Stimulated activated CD8-positive, alpha-beta memory T cell treated with anti-CD3 and anti-CD28 coated beads, Interleukin-7, amount 100 ng/mL, for 24 hours (primary cell): ENCODE data around the gene MIPEP.

Source experiments
- DNase-seq: peaks from one replicate; pipeline ENCODE4 v3.0.0-alpha.2; 2020; ENCODE audit warnings: low read depth

MIPEP gene

DNA sequence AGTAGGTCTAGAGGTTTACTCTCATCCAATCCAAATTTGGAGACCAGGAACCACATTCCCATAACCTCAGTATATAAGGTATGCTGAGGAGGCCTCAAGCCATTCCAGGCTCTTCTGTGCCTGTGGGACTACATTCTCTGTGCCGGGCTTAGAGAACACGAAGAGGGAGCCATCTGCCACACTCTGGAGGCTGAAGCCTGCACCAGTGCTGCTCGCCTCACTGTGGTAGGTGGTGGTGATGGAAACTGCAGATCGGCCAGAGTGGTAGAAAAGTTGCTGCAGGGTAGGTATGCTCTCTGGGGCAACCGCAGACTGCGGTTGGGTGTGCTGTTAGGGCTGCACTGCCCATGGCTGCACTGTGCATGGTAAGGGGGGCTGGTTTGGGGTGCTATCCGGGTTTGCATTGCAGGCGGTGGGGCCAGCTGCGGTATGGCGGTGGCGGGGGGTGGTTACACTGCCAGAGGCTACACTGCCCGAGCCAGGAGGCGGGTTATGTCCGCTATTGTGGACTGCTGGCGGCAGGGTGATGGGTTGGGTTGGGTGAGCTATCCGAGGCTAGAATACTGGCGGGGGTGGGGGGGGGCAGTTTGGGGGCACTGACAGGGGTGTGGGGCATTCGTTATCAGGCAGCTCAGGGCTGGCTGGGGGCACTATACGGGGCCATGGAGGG, 174.0 kb downstream of the MIPEP start:
- no peak for DNase-seq

DNA sequence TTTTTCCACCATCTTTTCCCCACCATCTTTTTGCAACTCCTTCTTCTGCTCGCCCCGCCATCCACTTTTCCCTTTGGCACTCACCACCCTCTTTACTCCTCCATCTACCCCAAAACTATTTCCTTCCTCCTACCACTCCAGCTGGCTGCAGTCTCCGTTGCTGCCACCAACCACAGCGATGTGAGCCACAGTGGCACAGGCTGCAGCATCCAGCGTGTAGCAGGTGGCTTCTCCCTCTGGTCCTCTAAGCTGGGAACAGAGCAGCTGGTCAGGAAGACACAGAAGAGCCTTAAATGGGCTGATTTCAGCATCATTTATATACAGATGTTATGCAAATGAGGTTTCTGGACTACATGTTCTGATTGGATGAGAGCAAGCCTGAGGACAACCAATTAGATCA, 174.5 kb downstream of the MIPEP start:
- DNase-seq: no peak

DNA sequence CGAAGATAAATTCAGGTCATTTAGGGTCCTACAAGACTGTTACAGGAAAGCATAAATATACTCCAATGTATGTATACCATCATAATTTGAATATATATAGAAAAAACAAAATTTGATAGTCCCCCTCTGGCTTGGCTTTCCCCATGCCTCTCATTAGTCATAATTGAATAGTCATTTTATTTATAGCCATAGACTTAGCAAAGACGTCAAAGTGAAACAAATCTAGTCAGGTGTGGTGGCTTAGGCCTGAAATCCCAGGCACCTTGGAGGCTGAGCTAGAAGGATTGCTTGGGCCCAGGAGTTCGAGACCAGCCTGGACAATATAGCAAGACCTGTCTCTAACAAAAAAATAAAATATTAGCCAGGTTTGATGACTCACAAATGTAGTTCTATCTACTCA, 177.8 kb downstream of the MIPEP start:
- DNase-seq: no peak

DNA sequence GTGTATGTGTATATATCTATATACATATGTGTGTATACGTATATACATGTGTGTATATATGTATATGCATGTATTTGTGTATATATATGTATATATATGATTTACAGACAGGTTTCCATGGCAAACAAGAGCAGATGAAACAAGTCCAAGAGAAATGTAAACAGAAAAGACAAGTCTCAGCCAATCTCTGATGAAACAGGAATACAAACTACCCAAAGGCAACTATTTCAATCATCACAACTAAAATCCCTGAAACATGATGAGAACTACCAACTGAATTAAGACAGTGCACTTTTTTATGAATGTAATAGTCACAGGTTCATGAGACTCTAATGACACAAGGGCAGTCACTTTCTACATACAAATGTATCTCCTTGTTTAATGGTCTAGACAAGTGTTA, 178.8 kb downstream of the MIPEP start:
- DNase-seq: no peak

DNA sequence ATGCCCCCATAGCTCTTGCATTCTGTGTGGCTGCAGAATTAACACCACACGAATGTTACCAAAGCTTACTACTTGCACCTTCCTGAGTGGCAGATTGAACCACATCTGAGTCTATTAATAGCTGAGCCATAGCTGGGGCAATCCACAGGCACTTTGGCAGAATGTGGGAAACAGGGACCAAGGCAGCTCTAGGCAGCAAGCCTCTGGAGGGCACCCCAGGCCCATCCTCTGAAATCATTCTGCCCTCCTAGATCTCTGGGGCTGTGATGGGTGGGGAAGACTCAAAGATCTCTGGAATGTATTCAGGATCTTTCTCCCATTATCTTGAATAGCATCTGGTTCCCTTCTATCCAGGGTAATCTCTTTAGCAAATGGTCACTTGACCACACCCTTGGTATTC, 179.7 kb downstream of the MIPEP start:
- no peak for DNase-seq

DNA sequence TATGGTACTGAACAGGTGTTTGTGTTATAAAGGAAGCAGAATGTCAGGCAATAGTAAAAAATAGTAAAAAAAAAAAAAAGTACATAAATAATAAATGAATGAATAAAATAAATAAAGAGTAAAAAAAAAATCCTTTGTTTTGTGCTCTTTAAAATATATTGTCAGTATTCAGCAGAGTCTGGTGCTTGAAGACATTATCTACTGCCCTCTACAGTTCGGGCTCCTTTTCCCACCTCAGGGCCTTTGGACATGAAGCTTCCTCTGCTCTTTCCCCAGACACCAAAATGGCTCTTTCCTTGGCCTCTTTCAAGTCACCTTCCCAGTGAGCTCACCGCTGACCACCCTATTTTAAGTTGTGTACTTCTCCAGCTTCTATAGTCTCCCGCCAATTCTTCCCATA, 181.5 kb downstream of the MIPEP start:
- no peak for DNase-seq

DNA sequence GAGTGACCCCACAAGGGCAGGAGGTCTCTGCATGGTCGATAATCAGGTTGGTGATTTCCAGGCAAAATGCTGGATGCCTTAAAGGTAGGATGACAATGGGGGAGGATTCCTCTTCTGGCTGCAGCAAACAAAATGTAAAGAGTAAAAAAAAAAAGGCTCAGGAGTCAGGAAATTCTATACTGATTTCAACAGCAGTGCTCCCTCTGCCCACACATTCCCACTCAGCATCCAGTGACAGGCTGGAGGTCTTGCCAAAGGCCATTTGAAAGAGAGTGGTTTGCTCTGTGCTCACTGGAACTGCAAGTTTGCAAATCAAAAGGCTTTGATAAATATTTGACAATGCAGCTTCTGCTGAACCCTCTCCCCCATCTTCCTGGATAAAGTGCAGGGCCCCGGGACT, 183.6 kb downstream of the MIPEP start:
- no peak for DNase-seq

DNA sequence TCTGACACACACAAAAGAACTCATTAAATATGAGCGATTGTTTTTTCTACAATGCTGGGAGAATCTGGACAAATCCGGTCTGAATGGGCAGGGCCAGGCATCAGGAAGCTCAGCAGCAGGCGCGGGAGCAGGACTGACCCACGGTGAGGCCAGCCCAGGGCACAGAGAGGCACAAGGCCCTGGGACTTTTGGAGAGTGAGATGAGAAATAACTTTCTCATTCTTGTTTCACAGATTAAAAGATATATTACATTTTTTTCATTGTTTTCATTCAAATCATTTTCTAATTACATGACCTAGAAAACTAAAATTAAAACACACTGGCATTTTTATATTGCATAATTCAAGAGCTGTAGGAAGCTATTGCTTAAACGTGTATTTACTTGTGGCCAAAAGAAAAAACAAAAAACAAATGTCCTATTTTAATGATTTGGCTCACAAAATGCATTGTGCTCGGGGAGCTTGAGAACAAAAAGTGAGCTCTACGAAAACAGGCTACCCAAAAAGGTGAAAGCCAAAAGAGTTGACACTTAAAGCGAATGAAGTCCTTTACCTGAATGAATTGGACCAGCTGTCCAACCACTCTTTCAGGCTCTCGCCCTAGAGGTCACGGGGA, 185.8 kb downstream of the MIPEP start:
- no peak for DNase-seq

DNA sequence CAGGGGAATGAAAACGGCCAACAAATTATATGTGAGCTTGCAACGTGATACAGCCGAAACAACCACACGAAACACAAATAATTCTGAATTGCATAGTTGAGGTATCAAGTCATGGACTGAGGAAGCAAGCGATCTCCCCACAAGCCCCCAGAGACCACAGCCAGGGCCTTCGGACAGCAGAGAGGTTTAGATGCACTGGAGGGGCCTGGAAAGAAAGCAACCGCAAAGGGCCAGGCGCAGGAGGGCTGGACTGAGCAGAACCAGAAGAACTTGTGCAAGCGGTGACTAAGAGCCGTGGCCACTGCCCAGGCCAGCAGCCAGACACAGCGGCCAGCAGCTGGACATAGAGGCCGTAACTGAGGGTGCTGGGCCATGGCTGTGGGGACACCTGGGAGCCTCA, 187.6 kb downstream of the MIPEP start:
- DNase-seq: no peak

DNA sequence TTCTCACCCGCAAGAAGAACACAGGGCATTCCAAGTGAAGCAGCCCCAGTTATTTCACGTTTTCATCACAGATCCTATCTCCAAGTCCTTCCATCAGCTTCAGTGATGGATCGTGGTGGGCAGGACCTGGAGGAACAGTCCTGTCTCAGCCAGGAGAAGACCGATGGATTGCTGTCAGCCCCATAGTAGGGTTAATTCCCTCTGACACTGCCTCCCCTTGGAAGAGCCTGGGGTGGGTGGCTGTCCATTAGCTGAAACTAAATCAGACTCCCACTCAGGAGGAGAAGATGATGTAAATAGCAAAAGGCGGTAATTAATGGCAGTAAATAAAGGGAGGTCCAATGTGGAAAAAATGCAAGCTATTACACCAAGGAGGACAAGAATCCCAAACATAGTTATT, 188.0 kb downstream of the MIPEP start:
- DNase-seq: no peak

DNA sequence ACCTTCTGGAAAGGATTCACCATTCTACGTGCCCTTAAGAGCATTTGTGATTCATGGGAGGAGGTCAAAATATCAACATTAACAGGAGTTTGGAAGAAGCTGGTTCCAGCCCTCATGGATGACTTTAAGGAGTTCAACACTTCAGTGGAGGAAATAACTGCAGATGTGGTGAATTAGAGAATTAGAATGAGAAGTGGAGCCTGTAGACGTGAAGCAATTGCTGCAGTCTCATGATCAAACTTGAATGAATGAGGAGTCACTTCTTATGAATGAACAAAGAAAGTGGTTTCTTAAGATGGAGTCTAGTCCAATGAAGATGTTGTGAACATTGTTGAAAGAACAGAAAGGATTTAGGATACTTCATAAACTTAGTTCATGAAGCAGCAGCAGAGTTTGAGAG, 189.9 kb downstream of the MIPEP start:
- no peak for DNase-seq

DNA sequence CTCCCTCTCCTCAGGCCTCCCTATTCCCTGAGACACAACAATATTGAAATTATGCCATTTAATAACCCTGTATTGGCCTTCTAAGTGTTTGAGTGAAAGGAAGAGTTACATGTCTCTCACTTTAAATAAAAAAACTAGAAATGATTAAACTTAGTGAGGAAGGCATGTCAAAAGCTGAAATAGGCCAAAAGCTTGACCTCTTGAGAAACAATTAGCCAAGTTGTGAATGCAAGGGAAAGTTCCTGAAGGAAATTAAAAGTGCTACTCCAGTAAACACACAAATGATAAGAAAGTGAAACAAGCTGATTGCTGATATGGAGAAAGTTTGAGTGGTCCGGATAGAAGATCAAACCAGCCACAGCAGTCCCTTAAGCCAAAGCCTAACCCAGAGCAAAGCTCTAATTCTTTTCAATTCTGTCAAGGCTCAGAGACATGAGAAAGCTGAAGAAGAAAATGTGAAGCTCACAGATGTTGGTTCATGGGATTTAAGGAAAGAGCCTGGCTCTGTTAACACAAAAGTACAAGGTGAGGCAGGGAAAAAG, 191.4 kb downstream of the MIPEP start:
- no peak for DNase-seq

DNA sequence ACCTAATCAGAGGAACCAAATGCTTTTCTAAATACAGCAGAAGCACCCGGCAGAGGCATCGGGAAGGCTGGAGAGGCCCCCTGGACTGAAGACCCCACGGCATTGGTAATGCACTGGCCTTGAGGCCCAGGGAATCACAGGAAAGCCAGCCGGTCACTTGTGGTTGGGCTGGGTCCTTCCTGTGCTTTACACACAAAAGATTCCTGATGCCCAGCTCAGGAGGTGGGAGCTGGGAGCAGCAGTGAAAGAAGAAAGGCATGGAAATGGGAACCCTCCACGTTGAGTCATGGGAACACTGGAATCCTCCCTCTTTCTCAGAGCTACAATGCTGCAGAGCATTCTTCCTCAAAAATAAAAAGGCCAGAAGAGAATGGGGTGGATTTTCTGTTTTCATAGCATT, 192.6 kb downstream of the MIPEP start:
- no peak for DNase-seq

DNA sequence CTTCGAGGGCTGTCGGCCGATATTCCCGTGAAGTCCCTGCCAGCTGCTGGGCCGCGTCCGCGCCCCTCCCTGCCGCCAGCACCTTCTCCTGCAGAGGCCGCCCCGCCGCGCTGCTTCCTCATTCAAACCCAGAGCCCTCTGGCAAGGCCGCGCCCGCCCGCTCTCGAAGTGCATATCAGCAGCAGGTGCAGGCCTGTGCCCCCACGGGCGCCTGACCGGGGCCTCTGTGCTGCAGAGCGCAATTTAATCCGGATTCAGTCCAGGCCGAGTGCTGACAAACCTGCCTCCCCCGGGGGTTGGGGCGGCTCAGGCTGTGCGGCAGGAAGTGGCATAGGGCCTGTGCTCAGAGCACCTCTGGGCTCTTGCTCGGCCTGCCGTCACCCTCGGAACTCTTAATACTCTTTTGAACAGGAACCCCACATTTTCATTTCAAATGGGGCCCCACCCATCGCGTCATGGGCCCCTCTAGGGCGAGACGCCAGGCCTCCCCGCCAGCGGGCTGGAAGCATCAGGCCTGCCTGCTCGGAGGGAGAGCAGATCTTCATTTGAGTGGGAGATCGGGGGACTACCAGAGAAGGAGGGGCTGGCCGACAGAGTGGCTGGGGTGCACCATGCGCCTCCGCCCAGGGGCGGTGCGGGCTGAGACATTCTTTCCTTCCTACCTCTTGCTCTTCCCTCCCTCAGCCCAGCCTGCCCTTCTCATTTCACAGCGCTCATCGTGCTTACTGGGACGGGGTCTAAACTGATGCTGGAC, 193.3 kb downstream of the MIPEP start:
- peak; percentile 27 for DNase-seq

DNA sequence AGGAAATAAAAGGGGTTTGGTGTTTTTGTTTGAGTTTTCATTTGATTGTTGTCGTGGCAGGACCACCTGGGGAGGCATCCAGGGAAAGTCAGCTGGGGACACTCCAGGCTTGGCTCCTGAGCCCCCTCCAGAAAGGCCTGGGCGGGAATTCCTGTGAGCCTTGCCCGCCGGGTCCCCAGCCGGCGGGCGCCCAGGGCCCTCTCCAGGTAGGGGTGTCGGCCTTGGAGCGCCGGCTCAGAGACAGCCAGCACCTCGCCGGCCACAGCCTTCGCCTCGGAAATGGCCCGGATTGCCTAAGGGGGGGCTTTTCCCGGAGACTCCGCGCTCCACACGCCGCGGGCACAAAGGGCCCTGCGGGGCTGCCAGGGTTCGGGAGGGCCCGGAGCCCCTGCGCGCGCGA, 194.0 kb downstream of the MIPEP start:
- DNase-seq: no peak

DNA sequence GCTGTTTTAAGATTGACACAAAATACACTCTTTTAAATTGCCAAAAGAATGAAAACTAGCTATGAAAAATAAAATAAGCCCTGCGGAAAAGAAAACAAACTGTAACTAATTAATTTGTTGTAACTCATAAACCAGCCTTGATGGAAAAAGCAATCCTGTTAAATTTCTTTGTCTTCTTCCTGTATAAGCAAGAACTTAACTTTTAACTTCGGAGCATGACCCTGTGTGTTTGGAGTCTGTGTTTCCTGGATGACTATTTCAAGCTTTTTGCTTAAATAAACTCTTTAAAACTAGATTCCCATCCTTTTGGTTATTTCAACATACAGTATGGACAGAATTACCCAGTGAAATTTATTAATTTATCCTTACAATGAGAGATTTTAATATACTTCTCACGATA, 196.4 kb downstream of the MIPEP start:
- DNase-seq: no peak

DNA sequence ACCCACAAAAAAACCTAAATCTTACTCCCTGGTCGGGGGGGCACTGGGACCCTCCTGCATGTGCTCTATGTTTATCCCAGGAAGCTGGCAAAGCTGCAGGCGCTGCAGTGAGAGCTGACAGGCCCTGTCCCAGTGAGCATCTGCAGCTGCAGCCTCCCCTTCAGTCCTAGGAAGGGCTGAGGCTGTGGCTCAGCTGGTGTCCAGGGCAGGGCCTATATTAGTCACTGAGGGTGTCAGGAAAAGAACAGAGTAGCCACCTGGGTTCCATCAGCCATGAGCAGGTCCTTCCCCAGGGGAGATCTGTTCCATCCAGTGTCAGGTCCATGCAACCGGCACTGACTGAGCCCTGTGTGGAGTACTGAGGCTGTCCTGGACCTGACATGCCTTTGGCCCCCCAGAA, 198.5 kb downstream of the MIPEP start:
- DNase-seq: no peak

DNA sequence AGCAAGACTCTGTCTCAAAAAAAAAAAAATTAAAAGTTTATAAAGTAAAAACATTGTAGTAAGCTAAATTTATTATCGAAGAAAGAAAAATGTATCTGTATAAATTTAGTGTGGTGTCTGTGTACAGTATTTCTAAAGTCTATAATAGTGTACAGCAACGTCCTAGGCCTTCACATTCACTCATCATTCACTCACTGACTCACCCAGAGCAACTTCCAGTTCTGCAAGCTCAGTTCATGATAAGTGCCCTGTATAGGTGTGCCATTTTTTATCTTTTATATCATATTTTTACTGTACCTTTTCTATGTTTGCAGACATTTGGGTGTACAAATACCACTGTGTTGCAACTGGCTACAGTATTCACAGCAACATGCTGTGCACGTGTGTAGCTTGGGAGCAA, 200.9 kb downstream of the MIPEP start:
- no peak for DNase-seq

DNA sequence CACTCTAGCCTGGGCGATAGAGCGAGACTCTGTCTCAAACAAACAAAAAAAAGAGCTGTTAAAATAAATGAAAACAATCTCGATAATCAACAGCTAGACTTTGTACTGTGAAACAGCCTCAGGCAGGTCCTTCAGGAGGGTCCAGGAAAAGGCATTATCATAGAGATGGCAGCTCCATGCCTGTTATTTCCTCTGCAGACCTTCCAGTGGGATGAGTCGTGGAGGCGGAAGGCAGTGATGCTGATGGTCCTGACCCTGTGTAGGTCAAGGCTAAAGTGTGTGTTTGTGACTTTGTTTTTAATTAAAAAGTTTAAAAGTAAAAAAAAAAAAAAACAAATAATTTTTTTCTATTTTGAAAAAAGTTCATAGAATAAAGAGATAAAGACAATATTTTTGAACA, 201.6 kb downstream of the MIPEP start:
- DNase-seq: no peak

DNA sequence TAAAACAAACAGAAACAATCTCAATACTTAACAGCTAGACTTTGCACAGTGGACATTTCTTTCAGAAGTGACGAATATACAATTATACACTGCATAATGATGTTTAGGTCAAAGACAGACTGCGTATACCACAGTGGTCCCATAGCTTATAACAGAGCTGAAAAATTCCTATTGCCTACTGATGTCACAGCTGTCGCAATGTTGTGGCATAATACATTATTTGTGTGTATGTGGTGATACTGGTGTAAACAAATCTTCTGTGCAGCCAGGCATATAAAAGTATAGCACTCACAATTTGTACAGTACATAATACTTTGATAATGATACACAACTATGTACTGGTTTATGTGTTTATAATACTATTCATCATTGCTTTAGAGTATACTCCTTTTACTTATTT, 202.3 kb downstream of the MIPEP start:
- DNase-seq: no peak

DNA sequence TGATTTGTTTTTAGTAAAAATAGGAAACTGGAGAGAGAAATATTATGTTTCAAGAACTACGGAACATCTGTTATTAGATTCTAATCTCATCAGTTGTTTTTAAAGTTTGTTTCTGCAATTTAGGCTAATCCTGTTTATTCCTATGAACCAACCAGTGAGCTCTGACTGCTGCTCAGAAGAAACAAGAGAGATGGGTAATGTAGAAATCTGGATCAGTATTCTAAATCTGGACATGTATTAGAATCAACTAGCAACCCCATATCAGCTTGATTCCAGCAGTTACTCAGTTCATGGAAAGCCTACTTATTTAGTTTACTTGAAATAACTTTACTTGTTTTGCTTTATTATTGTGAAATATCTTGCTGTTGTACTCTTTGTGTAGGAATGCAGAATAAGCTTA, 203.8 kb downstream of the MIPEP start:
- DNase-seq: no peak

DNA sequence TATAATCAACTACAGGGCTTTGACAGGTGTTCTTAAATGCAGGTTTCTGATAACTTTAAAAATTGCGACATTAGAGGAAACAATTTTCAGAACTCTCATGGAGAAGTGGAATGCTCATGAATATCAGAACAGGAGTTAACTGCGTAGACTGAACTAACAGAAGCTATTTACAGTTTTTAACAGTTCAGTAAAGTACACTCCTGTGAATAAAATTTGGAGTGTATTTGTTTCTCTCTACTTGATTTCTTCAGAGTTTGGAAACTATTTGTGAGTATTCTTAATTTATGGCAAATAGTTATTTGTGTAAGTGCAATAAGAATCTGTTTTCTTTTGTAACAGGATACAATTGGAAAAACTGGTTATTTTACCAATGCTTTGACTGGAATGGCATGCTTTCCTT, 204.6 kb downstream of the MIPEP start:
- no peak for DNase-seq

DNA sequence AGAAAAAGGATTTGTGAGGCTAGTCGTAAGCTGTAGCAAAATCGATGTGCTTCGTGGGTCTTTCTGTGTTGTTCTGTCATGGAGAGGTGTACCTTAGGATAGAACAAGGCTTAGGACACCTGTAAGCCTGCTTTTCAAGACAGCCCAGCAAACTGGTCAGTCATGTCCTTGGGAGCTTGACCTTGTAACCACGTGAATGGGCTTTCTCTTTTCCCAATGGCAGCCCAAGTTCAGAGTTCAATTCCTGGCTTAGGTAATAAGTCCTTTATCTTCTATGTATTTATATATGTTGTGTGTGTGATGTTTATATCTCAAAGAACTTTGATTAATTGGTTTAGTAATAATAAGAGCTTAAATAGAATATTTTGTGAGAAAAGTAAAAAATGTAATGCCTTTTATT, 206.1 kb downstream of the MIPEP start:
- no peak for DNase-seq
